Measurements from ENCODE around the gene KCNA2. TPM values are rescaled to one million over a fixed set of nuclear protein-coding genes. Genes with fewer than 3 reads are reported as not detected.

The KCNA2 gene
- total RNA-seq, 1 experiment from 2014 or later = 1.1 TPM

DNA sequence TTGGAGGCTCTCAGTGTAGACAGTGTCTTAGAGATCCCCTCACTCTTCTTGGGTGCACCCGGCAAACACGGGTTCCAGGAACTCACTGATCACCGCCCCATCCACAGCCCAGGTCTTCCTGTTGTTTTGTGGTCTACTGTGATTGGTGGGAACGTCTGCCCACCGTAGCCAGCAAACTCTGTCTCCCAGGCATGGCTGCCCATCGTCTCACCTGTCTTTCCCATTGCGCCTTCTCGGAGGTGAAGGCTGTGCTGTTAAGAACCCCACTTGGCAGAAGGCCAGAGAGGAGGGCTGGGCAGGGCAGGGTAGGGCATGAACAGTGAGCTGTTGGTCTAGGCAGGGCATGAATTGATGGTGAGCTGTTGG, 14.1 kb upstream of the KCNA2 start:
- in situ Hi-C loops (cut with HindIII; ENCODE audit: low pct_unique_long_range_greater_than_20kb, low sequenced_read_pairs) = no loop called here
- ChIA-PET POLR2A (no interaction called here), CTCF (interaction anchor here (0.9 to 1.3 kb wide), 2 partner anchors 145 to 163 kb away, joined by 3 to 5 read pairs; no protein-coding TSS in a partner anchor)
- no peak overlapping the region for H3K4me3 ChIP-seq (ENCODE audit: low read depth in 2 of 2, low read length in 2 of 2)
- no peaks in the 10 kb centered on the region for H3K36me3 ChIP-seq (ENCODE audit: control insufficient read depth, insufficient read depth, low read length)
- no peak for DNase-seq (ENCODE audit: low read depth, low spot score)
- H3K27me3 ChIP-seq (ENCODE audit: control insufficient read depth, insufficient read depth, low read length) = peaks cover 20% of the 10 kb centered on the region
- no TSS peak for BruUV-seq (replicated peaks)
- TF ChIP-seq REST (IDR thresholded peaks at IDR 0.05; ENCODE audit: insufficient read depth in 1 of 2, low read depth in 2 of 2, low read length in 1 of 2) = no peak
- no peak for TF ChIP-seq POLR2AphosphoS5 (IDR thresholded peaks at IDR 0.05; ENCODE audit: low read depth, low read length)
- TF ChIP-seq SIN3A (IDR thresholded peaks at IDR 0.05; ENCODE audit: borderline replicate concordance, insufficient read depth, low read depth, low read length) = no peak
- TF ChIP-seq CTCF (IDR thresholded peaks at IDR 0.05) = no peak
- no peak for TF ChIP-seq TCF7L2 (IDR thresholded peaks at IDR 0.05; ENCODE audit: low read depth, low read length)
- no peak overlapping the region for H3K27ac ChIP-seq (ENCODE audit: low read length)
- H3K4me1 ChIP-seq (ENCODE audit: control insufficient read depth, insufficient read depth, low read length) = 0 out of 2 replicates have a peak, but pooled peaks cover 4% of the 10 kb centered on the region
- intact Hi-C loops (cut with micrococcal nuclease; ENCODE audit: unreplicated experiment) = no loop called here
- no peak for ATAC-seq
- no peaks in the 10 kb centered on the region for H3K9me3 ChIP-seq (ENCODE audit: control insufficient read depth, insufficient read depth, low read depth, low read length)

GRCh38 chr1:110619412-110620249, 13.5 kb upstream of the KCNA2 start:
- no TSS peak for BruUV-seq (replicated peaks)
- peak overlapping the region in 1 of 2 experiments; percentile 8; a peak in 1 of 4 replicates for H3K4me3 ChIP-seq (ENCODE audit: low read depth in 2 of 2, low read length in 2 of 2)
- no peaks in the 10 kb centered on the region for H3K36me3 ChIP-seq (ENCODE audit: control insufficient read depth, insufficient read depth, low read length)
- ChIA-PET CTCF (interaction anchor here (0.5 to 1.3 kb wide), 6 partner anchors 14 to 163 kb away, joined by 3 to 11 read pairs (median 3); no protein-coding TSS in a partner anchor), POLR2A (interaction anchor here (0.7 kb wide), 1 partner anchor 454 kb away, joined by 3 read pairs; no protein-coding TSS in a partner anchor)
- DNase-seq (ENCODE audit: low read depth, low spot score) = peak; percentile 24
- TF ChIP-seq CTCF (IDR thresholded peaks at IDR 0.05) = peak; percentile 91
- TF ChIP-seq TCF7L2 (IDR thresholded peaks at IDR 0.05; ENCODE audit: low read depth, low read length) = no peak
- 0 out of 4 replicates have a peak, but pooled peaks of 1 of the 2 experiments have one; percentile 48 for TF ChIP-seq REST (IDR thresholded peaks at IDR 0.05; ENCODE audit: insufficient read depth in 1 of 2, low read depth in 2 of 2, low read length in 1 of 2)
- ATAC-seq = peak; percentile 90
- 0 out of 2 replicates have a peak, but pooled peaks cover 4% of the 10 kb centered on the region for H3K4me1 ChIP-seq (ENCODE audit: control insufficient read depth, insufficient read depth, low read length)
- H3K9me3 ChIP-seq (ENCODE audit: control insufficient read depth, insufficient read depth, low read depth, low read length) = no peaks in the 10 kb centered on the region
- H3K27me3 ChIP-seq (ENCODE audit: control insufficient read depth, insufficient read depth, low read length) = peaks cover 20% of the 10 kb centered on the region
- intact Hi-C loops (cut with micrococcal nuclease; ENCODE audit: unreplicated experiment) (loop anchor here (5.0 kb wide), 2 partner anchors 62 to 163 kb away; no protein-coding TSS in a partner anchor), in situ Hi-C loops (cut with HindIII; ENCODE audit: low pct_unique_long_range_greater_than_20kb, low sequenced_read_pairs) (no loop called here)
- no peak overlapping the region for H3K27ac ChIP-seq (ENCODE audit: low read length)

All from Panc1 (cell line).